Islet of Langerhans (tissue), 1 donor: Measurements from ENCODE around the gene SLC1A3.

Experiments used
- FAIRE-seq: peaks from one replicate; lab custom pipeline; 2011; peaks lifted over from hg19 to GRCh38; lab: Jason Lieb, UNC

The SLC1A3 gene

GRCh38 chr5:36658038-36658756 lies 51.8 kb downstream of the SLC1A3 start:
- FAIRE-seq, result no peak

GRCh38 chr5:36659411-36659810 lies 53.0 kb downstream of the SLC1A3 start:
- no peak for FAIRE-seq

GRCh38 chr5:36660397-36661049 lies 54.1 kb downstream of the SLC1A3 start:
- FAIRE-seq, result no peak

GRCh38 chr5:36661456-36662220 lies 55.2 kb downstream of the SLC1A3 start:
- FAIRE-seq, result no peak

GRCh38 chr5:36662291-36662851 lies 56.0 kb downstream of the SLC1A3 start:
- no peak for FAIRE-seq

GRCh38 chr5:36664766-36665165 lies 58.4 kb downstream of the SLC1A3 start:
- no peak for FAIRE-seq

- no peak for FAIRE-seq
These were observed 59.2 kb downstream of the SLC1A3 start for GRCh38 chr5:36665628-36666027.

GRCh38 chr5:36666274-36666673 lies 59.9 kb downstream of the SLC1A3 start:
- FAIRE-seq, result no peak

GRCh38 chr5:36666986-36667385 lies 60.6 kb downstream of the SLC1A3 start:
- FAIRE-seq, result no peak

GRCh38 chr5:36667824-36668223 lies 61.4 kb downstream of the SLC1A3 start:
- FAIRE-seq, result no peak

GRCh38 chr5:36669015-36669651 lies 62.7 kb downstream of the SLC1A3 start:
- no peak for FAIRE-seq

GRCh38 chr5:36670548-36670947 lies 64.1 kb downstream of the SLC1A3 start:
- FAIRE-seq, result no peak

GRCh38 chr5:36675282-36675681 lies 68.9 kb downstream of the SLC1A3 start:
- no peak for FAIRE-seq

- FAIRE-seq, result no peak
These were observed 73.0 kb downstream of the SLC1A3 start for GRCh38 chr5:36679221-36679989.

- FAIRE-seq, result no peak
These were observed 73.7 kb downstream of the SLC1A3 start for GRCh38 chr5:36680066-36680465.

- FAIRE-seq, result no peak
These were observed 75.3 kb downstream of the SLC1A3 start for GRCh38 chr5:36681711-36682110.

- FAIRE-seq, result no peak
These were observed 76.1 kb downstream of the SLC1A3 start for GRCh38 chr5:36682499-36682898.

- FAIRE-seq, result no peak
These were observed 77.5 kb downstream of the SLC1A3 start for GRCh38 chr5:36683821-36684434.

GRCh38 chr5:36685631-36686288 lies 79.4 kb downstream of the SLC1A3 start:
- no peak for FAIRE-seq

GRCh38 chr5:36686881-36687280 lies 80.5 kb downstream of the SLC1A3 start:
- FAIRE-seq, result no peak

GRCh38 chr5:36688722-36689121 lies 82.3 kb downstream of the SLC1A3 start:
- FAIRE-seq, result no peak
